NCI-H2196 treated with DMSO at 0.1 percent for 48 hours (cell line): ENCODE data around the gene UBE2L5.

Source experiments
- DNase-seq: peaks from one replicate; lab custom pipeline; 2025; ENCODE audit not compliant: unreplicated experiment; lab: John Stamatoyannopoulos, UW

Gene UBE2L5

GRCh38 chr13:30466841-30467252 is 44.6 kb downstream of the UBE2L5 start:
- no peak for DNase-seq

GRCh38 chr13:30473675-30474074 is 51.4 kb downstream of the UBE2L5 start:
- no peak for DNase-seq

GRCh38 chr13:30477346-30478195 is 55.3 kb downstream of the UBE2L5 start:
- no peak for DNase-seq
